B cell (primary cell): ENCODE data around the gene NUMB.

Experiments used
- CTCF ChIP-seq: fragments of 200-600 bp; IDR thresholded peaks from one replicate; pipeline ENCODE4 v1.8.0; 2022; ENCODE audit warnings: antibody characterized with exemption, mild to moderate bottlenecking
- EZH2 ChIP-seq: IDR thresholded peaks from 2 replicates; pipeline ENCODE4 v1.6.1; 2012; ENCODE audit warnings: borderline replicate concordance, low read depth, mild to moderate bottlenecking, moderate library complexity, low read length; ENCODE audit not compliant: insufficient read depth, poor library complexity, severe bottlenecking

DNA sequence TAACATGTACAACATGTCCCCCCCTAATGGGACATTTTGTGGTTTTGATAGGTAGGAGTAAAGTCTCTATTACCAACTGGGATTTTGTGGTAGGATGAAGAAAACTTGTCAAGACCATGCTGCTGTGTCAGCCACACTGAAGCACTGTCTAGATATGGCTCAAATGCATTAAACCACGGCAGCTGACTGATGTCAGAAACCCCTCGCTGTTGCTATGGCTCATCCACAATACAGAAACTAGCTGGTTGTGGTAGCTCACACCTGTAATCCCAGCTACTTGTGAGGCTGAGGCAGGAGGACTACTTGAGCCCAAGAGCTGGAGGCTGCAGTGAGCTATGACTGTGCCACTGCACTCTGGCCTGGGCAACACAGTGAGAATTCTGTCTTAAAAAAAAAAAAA lies 181.0 kb downstream of the NUMB start:
- TF ChIP-seq CTCF = no peak
- TF ChIP-seq EZH2 = no peak
